Lung (tissue), 12 donors: ENCODE data around the gene ZFYVE26. TPM values are rescaled to one million over a fixed set of nuclear protein-coding genes. Genes with fewer than 3 reads are reported as not detected.
A peak's percentile ranks its signal among the peaks of the same experiment; 100 is the strongest.

Experiments
- ATAC-seq: fragments of 200-7000 bp; cut with Tn5 transposase; one replicate; pipeline ENCODE4 v1.9.1; 2020; ENCODE audit warnings: moderate number of reproducible peaks; ENCODE audit not compliant: insufficient read depth, low FRiP score
- DNase-seq, 3 donors: peaks; one replicate each; pipeline ENCODE4 v3.0.0-alpha.2; 2013 to 2017
- H3K27ac ChIP-seq, 2 donors: one replicate each; pipeline ENCODE4 v1.5.1; 2013; ENCODE audit warnings: mild to moderate bottlenecking in 2 of 2, moderate library complexity in 2 of 2, control low read depth in 1 of 2, inconsistent platforms in 1 of 2, low read depth in 1 of 2, low read length in 1 of 2
- H3K27me3 ChIP-seq, 3 donors: one replicate each; pipeline ENCODE4 v1.5.1; 2013; ENCODE audit warnings: low read length in 2 of 3; ENCODE audit not compliant: control insufficient read depth in 3 of 3, insufficient read depth in 3 of 3
- H3K36me3 ChIP-seq, 4 donors: one replicate each; pipeline ENCODE4 v1.5.1; 2013; ENCODE audit warnings: low read length in 4 of 4, mild to moderate bottlenecking in 1 of 4, moderate library complexity in 1 of 4; ENCODE audit not compliant: control insufficient read depth in 4 of 4, insufficient read depth in 4 of 4
- H3K4me1 ChIP-seq, 5 donors: one replicate each; pipeline ENCODE4 v1.5.1; 2013; ENCODE audit warnings: low read length in 5 of 5, mild to moderate bottlenecking in 2 of 5, moderate library complexity in 1 of 5; ENCODE audit not compliant: control insufficient read depth in 5 of 5, insufficient read depth in 5 of 5
- H3K4me3 ChIP-seq: one replicate; pipeline ENCODE4 v1.5.1; 2013; ENCODE audit warnings: mild to moderate bottlenecking, control low read depth, moderate library complexity
- H3K9ac ChIP-seq, 2 donors: one replicate each; pipeline ENCODE4 v1.5.1; 2013; ENCODE audit warnings: low read length in 2 of 2, control low read depth in 1 of 2; ENCODE audit not compliant: insufficient read depth in 1 of 2
- H3K9me3 ChIP-seq, 4 donors: one replicate each; pipeline ENCODE4 v1.5.1; 2013; ENCODE audit warnings: low read length in 3 of 4, mild to moderate bottlenecking in 1 of 4, moderate library complexity in 1 of 4; ENCODE audit not compliant: control insufficient read depth in 4 of 4, insufficient read depth in 3 of 4
- WGBS, 2 donors: extraction: QIAGEN DNeasy Blood & Tissue Kit; methylation state at CpG; one replicate each; pipeline ENCODE4 v1.1.7; 2013; 5-methylcytosine and 5-hydroxymethylcytosine counted together
- polyA plus RNA-seq, 2 donors: library from polyadenylated mRNA; stranded (reverse); fragments of 200-250 nt; gene quantifications; one replicate each; pipeline ENCODE4 v1.2.1, GENCODE V29; 2013
- total RNA-seq, 2 donors: library from RNA; depleted of rRNA in 1 of 2; stranded (reverse); fragments of >200 nt in 1 of 2; gene quantifications; one replicate each; pipeline ENCODE4 v1.2.1, GENCODE V29; 2014 to 2021
- TF ChIP-seq, protein P1 (sequence below): IDR thresholded peaks from 2 replicates; pipeline ENCODE4 v1.5.1; 2012; ENCODE audit warnings: mild to moderate bottlenecking; ENCODE audit errors: control extremely low read depth, extremely low read depth
- donor health status: control.
- donor health status: control.
- donor health status: Bipolar disorder and iron deficiency.
- donor health status: healthy.
- donor health status: DM: yes; HTN: yes; CAD: no.

Gene ZFYVE26
- total and polyA plus RNA-seq, 4 donors, result 6.8 to 50.6 (median 22.0) TPM

DNA sequence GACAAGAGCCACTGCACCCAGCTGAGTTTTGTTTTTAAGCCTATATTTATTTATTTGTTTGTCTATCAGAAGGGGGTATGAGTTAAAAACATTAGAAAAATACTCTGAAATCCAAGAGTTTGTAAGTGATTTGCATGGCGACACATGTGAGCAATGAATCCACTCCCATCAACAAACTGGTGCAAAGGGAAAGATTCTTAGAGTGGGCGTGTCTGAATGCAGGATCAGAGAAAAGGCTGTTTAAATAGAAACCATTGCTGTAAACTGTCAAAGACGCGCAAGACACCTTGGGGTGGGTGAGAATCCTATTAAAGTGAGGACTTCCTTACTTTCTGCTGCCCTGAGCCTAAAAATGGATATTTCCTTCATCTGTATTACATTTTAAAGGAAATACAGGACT lies 51.9 kb downstream of the ZFYVE26 start:
- TF ChIP-seq, protein P1, sequence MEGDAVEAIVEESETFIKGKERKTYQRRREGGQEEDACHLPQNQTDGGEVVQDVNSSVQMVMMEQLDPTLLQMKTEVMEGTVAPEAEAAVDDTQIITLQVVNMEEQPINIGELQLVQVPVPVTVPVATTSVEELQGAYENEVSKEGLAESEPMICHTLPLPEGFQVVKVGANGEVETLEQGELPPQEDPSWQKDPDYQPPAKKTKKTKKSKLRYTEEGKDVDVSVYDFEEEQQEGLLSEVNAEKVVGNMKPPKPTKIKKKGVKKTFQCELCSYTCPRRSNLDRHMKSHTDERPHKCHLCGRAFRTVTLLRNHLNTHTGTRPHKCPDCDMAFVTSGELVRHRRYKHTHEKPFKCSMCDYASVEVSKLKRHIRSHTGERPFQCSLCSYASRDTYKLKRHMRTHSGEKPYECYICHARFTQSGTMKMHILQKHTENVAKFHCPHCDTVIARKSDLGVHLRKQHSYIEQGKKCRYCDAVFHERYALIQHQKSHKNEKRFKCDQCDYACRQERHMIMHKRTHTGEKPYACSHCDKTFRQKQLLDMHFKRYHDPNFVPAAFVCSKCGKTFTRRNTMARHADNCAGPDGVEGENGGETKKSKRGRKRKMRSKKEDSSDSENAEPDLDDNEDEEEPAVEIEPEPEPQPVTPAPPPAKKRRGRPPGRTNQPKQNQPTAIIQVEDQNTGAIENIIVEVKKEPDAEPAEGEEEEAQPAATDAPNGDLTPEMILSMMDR, result no peak
- Histone ChIP-seq H3K27me3 (no peaks in the 10 kb centered on the region), H3K4me3 (no peak overlapping the region), H3K27ac (no peak overlapping the region), H3K9ac (no peak overlapping the region), H3K9me3 (no peaks in the 10 kb centered on the region), H3K4me1 (no peaks in the 10 kb centered on the region), H3K36me3 (peaks cover 28 to 57% (median 47%) of the 10 kb centered on the region in 4 donors)
- DNase-seq (no peak), ATAC-seq (no peak)
- WGBS, 2 donors, result 91 to 93% methylated on average over 4 of the region's 4 CpGs

DNA sequence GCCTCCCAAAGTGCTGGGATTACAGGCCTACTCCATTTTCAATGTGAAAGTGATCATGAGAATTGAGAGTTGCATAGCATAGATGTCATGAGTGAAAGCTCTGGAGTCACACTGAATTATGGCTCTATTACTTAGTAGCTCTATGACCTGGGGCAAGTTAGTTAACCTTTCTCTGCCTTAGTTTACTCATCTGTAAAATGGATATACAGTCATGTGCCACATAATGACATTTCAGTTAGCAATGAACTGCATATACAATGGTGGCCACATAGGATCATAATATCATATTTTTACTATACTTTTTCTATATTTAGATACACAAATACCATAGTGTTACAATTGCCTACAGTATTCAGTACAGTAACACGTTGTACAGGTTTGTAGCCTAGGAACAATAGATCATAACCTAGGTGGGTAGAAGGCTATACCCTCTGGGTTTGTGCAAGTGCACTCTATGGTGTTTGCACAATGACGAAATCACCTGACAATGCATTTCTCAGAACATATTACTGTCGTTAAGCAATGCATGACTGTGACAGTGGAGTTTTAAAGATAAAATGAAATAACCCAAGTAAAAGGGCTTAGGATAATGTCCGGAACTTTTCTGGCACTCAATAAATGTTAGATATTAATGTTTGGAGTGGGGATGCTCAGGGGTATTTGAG lies 53.1 kb downstream of the ZFYVE26 start:
- ATAC-seq (no peak), DNase-seq (peak in 2 of 3 donors; percentile 5 to 18)
- H3K9me3 ChIP-seq, result no peaks in the 10 kb centered on the region
- H3K9ac ChIP-seq, result no peak overlapping the region
- no peaks in the 10 kb centered on the region for H3K27me3 ChIP-seq
- 59 to 62% methylated on average over 4 of the region's 4 CpGs for WGBS, 2 donors
- no peak overlapping the region for H3K4me3 ChIP-seq
- H3K4me1 ChIP-seq, result no peaks in the 10 kb centered on the region
- peaks cover 23 to 53% (median 40%) of the 10 kb centered on the region in 4 donors for H3K36me3 ChIP-seq
- peak overlapping the region in 1 of 2 donors; percentile 37 for H3K27ac ChIP-seq
- TF ChIP-seq, protein P1, result no peak

DNA sequence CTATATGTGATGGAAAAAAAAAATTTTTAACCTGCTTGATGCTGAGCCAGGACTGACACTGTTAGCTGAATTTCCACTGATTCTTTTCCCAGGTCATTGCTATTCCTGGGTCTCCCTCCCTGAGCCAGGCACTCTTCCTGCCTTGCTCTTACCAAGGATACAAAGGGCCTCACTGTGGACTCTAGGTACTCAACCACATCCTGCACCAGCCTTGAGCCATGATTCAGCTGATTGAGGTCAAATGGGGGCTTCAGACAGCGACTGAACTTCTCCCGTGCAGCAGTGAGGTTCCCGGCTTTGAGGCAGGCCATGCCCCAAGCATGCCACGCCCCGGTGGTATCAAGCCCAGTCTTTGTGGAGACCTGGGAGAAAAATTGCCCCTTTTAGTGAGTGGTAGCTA lies 54.3 kb downstream of the ZFYVE26 start:
- 67 to 91% methylated on average over 5 of the region's 5 CpGs for WGBS, 2 donors
- H3K36me3 ChIP-seq, result peaks cover 20 to 45% (median 30%) of the 10 kb centered on the region in 4 donors
- no peaks in the 10 kb centered on the region for H3K4me1 ChIP-seq
- H3K9ac ChIP-seq, result no peak overlapping the region
- TF ChIP-seq, protein P1, result no peak
- H3K27ac ChIP-seq, result no peak overlapping the region
- ATAC-seq (no peak), DNase-seq (no peak)
- no peak overlapping the region for H3K4me3 ChIP-seq
- H3K9me3 ChIP-seq, result no peaks in the 10 kb centered on the region
- H3K27me3 ChIP-seq, result no peaks in the 10 kb centered on the region

DNA sequence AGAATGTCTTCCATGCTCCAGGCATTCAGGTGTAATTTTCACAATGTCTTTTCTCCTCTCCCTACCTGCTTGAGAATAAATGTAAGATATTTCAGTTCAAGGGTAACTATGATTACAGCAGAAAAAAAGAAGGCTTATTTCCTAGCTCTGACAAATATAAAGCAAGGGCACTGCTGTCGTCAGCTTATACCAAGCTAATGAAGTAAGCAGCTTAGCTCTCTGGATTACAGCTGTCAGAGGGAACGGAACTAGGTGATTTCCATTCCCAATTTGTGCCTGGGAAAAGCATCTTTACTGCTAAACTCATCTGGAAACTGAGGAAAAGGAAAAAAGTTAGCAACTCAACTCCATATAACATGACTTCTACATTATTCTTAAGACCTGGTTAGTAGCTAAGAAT lies 56.5 kb downstream of the ZFYVE26 start:
- no peaks in the 10 kb centered on the region for H3K9me3 ChIP-seq
- ATAC-seq (no peak), DNase-seq (no peak)
- H3K4me3 ChIP-seq, result no peak overlapping the region
- TF ChIP-seq, protein P1, result no peak
- 93 to 96% methylated on average over 2 of the region's 2 CpGs for WGBS, 2 donors
- H3K4me1 ChIP-seq, result no peaks in the 10 kb centered on the region
- peaks cover 20 to 49% (median 26%) of the 10 kb centered on the region in 4 donors for H3K36me3 ChIP-seq
- H3K27me3 ChIP-seq, result no peaks in the 10 kb centered on the region
- no peak overlapping the region for H3K27ac ChIP-seq
- no peak overlapping the region for H3K9ac ChIP-seq
